Neural progenitor cell (in vitro differentiated cells): ENCODE results near the gene FGD2.

ENCODE experiments used
- EZH2 ChIP-seq: fragments of 200-600 bp; sonication (generic); IDR thresholded peaks from 2 replicates; pipeline ENCODE4 v1.6.1; 2017; ENCODE audit warnings: antibody characterized with exemption, mild to moderate bottlenecking, moderate library complexity
- EZH2phosphoT487 ChIP-seq: fragments of 200-600 bp; sonication (generic); IDR thresholded peaks from 2 replicates; pipeline ENCODE4 v1.6.1; 2017; ENCODE audit warnings: antibody characterized with exemption
- TF ChIP-seq, protein P1 (sequence below): fragments of 200-600 bp; sonication (generic); IDR thresholded peaks from 2 replicates; pipeline ENCODE4 v1.5.1; 2017; ENCODE audit warnings: antibody characterized with exemption, mild to moderate bottlenecking

GRCh38 chr6:37068356-37069270 lies 63.2 kb downstream of the FGD2 start:
- no peak for TF ChIP-seq EZH2
- TF ChIP-seq, protein P1, sequence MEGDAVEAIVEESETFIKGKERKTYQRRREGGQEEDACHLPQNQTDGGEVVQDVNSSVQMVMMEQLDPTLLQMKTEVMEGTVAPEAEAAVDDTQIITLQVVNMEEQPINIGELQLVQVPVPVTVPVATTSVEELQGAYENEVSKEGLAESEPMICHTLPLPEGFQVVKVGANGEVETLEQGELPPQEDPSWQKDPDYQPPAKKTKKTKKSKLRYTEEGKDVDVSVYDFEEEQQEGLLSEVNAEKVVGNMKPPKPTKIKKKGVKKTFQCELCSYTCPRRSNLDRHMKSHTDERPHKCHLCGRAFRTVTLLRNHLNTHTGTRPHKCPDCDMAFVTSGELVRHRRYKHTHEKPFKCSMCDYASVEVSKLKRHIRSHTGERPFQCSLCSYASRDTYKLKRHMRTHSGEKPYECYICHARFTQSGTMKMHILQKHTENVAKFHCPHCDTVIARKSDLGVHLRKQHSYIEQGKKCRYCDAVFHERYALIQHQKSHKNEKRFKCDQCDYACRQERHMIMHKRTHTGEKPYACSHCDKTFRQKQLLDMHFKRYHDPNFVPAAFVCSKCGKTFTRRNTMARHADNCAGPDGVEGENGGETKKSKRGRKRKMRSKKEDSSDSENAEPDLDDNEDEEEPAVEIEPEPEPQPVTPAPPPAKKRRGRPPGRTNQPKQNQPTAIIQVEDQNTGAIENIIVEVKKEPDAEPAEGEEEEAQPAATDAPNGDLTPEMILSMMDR = no peak
- no peak for TF ChIP-seq EZH2phosphoT487
